Activated CD4-positive, alpha-beta memory T cell treated with anti-CD3 and anti-CD28 coated beads for 36 hours (primary cell): ENCODE results near the gene SLC25A43. TPM values are rescaled to one million over a fixed set of nuclear protein-coding genes. Genes with fewer than 3 reads are reported as not detected.
A peak's percentile ranks its signal among the peaks of the same experiment; 100 is the strongest.
"Not testable (repeated sequence)": the region's sequence is repeated elsewhere in the genome, so short reads cannot be mapped to it uniquely, and the experiment has no call there.

Experiments used
- CTCF ChIA-PET: fragments of 350-600 bp; sonication (Branson Sonifier 250); formaldehyde crosslinking; loops from one replicate; lab custom pipeline; 2021; ENCODE audit warnings: antibody characterized with exemption, inconsistent platforms; lab: Charles Lee
- POLR2A ChIA-PET: fragments of 350-600 bp; sonication (Branson Sonifier 250); formaldehyde crosslinking; loops from one replicate; lab custom pipeline; 2021; ENCODE audit warnings: antibody characterized with exemption; lab: Charles Lee
- DNase-seq: peaks from one replicate; pipeline ENCODE4 v3.0.0-alpha.2; 2020
- H3K27ac Mint-ChIP-seq: one replicate; pipeline ENCODE4 v1.8.0; 2021; ENCODE audit warnings: mixed read lengths
- H3K27me3 Mint-ChIP-seq: one replicate; pipeline ENCODE4 v1.8.0; 2021; ENCODE audit warnings: mixed read lengths
- H3K36me3 Mint-ChIP-seq: one replicate; pipeline ENCODE4 v1.8.0; 2021; ENCODE audit warnings: mixed read lengths
- H3K4me1 Mint-ChIP-seq: one replicate; pipeline ENCODE4 v1.8.0; 2021; ENCODE audit warnings: low read depth, mixed read lengths
- H3K4me3 Mint-ChIP-seq: one replicate; pipeline ENCODE4 v1.8.0; 2021; ENCODE audit warnings: mild to moderate bottlenecking, mixed read lengths
- H3K9me3 Mint-ChIP-seq: one replicate; pipeline ENCODE4 v1.8.0; 2021; ENCODE audit warnings: mixed read lengths
- intact Hi-C: fragments of 100-400 bp; cut with micrococcal nuclease; formaldehyde crosslinking; loops from one replicate; pipeline ENCODE4 v1.15.1; 2023
- total RNA-seq, 2 experiments: library from RNA; stranded (reverse); gene quantifications; one replicate each; pipeline ENCODE4 v1.2.3, GENCODE V29; 2021

The SLC25A43 gene
- total RNA-seq, 2 experiments from 2014 or later = 6.0 to 6.2 TPM

GRCh38 chrX:119475389-119476101 lies 76.4 kb downstream of the SLC25A43 start:
- CTCF ChIA-PET = no interaction called here
- H3K27me3 Mint-ChIP-seq = no peaks in the 10 kb centered on the region
- H3K27ac Mint-ChIP-seq = no peak overlapping the region
- intact Hi-C loops = no loop called here
- peaks cover 17% of the 10 kb centered on the region for H3K4me1 Mint-ChIP-seq
- no peaks in the 10 kb centered on the region for H3K9me3 Mint-ChIP-seq
- H3K36me3 Mint-ChIP-seq = peaks cover 6% of the 10 kb centered on the region
- DNase-seq = no peak
- POLR2A ChIA-PET = interaction anchor here (0.6 kb wide), 1 partner anchor 481 kb away, joined by 3 read pairs; no protein-coding TSS in a partner anchor
- H3K4me3 Mint-ChIP-seq = no peak overlapping the region

DNA sequence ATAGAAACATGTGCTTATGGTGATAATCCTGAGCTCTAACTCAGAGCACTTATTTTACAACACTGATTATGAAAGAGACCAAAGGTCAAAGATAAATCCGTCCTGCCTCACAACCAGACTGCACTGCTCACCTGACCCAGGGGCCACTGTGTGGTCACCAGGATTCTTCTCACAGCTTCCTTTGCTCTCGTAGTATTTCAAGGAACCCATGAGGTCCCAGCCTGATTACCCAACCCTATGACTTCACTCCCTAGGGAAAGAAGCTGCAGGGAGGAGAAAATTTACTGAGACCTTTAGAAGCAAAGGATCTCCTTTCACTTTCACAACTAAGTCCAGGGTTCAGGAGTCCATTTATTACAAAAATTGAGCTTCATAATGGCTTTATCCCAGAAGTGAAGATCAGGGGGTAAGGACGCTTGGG lies 78.7 kb downstream of the SLC25A43 start:
- no peak for DNase-seq
- CTCF ChIA-PET = no interaction called here
- H3K27me3 Mint-ChIP-seq = no peaks in the 10 kb centered on the region
- H3K36me3 Mint-ChIP-seq = no peaks in the 10 kb centered on the region
- H3K27ac Mint-ChIP-seq = no peak overlapping the region
- POLR2A ChIA-PET = interaction anchor here (0.6 to 2.2 kb wide), 2 partner anchors 9 to 144 kb away, joined by 4 to 6 read pairs; partner anchors contain the start of gene SLC25A5
- H3K4me1 Mint-ChIP-seq = peaks cover 16% of the 10 kb centered on the region
- H3K4me3 Mint-ChIP-seq = no peak overlapping the region
- no peaks in the 10 kb centered on the region for H3K9me3 Mint-ChIP-seq
- intact Hi-C loops = no loop called here

DNA sequence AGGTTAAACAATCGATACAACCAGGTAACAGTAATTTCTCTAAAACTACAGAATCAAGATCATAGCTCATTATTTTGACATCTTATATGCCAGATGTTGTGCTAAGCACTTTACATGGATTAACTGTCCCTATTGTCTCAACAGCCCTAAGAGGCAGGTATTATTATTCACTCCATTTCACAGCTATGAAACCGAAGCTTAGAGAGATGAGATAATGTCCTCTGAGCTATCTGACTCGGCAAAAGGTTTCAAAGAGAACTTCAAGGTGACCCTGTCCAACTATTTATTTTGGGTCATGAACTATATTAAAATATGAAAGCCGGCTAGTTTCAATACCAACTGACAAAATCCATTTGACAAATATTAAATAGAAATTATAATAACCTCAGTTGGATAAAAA lies 79.4 kb downstream of the SLC25A43 start:
- Mint-ChIP-seq H3K9me3 (no peaks in the 10 kb centered on the region), H3K27me3 (no peaks in the 10 kb centered on the region), H3K36me3 (no peaks in the 10 kb centered on the region), H3K4me1 (peaks cover 18% of the 10 kb centered on the region), H3K4me3 (no peak overlapping the region), H3K27ac (no peak overlapping the region)
- no peak for DNase-seq
- POLR2A ChIA-PET = interaction anchor here (2.2 kb wide), 1 partner anchor 10 kb away, joined by 6 read pairs; the partner anchor contains the start of gene SLC25A5
- CTCF ChIA-PET = interaction anchor here (1.0 kb wide), 1 partner anchor 9 kb away, joined by 3 read pairs; no protein-coding TSS in a partner anchor
- intact Hi-C loops = no loop called here

DNA sequence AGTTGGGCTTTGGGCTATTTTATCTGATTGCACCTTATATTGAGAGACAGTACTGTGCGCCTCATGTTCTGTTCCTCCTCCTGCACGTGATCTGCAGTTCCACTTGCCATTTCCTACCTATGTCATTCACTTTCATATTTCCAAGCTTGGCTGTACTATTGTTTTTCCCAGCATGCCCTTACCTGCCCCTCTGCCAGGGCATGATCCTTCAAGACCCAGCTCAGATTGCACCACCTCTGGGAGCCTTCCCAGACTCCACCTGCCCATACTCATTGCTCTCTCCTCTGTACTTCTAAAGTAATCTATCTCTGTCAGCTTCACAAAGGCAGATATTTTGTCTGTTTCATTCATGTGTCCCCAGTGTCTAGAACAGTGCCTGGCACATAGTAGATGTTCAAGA lies 80.7 kb downstream of the SLC25A43 start:
- peaks cover 18% of the 10 kb centered on the region for H3K4me1 Mint-ChIP-seq
- no peak for DNase-seq
- H3K27ac Mint-ChIP-seq = no peak overlapping the region
- no peaks in the 10 kb centered on the region for H3K9me3 Mint-ChIP-seq
- POLR2A ChIA-PET = no interaction called here
- H3K27me3 Mint-ChIP-seq = no peaks in the 10 kb centered on the region
- H3K4me3 Mint-ChIP-seq = no peak overlapping the region
- H3K36me3 Mint-ChIP-seq = no peaks in the 10 kb centered on the region
- CTCF ChIA-PET = no interaction called here
- intact Hi-C loops = no loop called here

- peaks cover 6% of the 10 kb centered on the region for H3K4me1 Mint-ChIP-seq
- H3K4me3 Mint-ChIP-seq = no peak overlapping the region
- ChIA-PET CTCF (interaction anchor here (0.9 to 3.4 kb wide), 6 partner anchors 10 to 246 kb away, joined by 3 to 18 read pairs (median 9); partner anchors contain the start of gene SLC25A5), POLR2A (no interaction called here)
- no peaks in the 10 kb centered on the region for H3K36me3 Mint-ChIP-seq
- no peak overlapping the region for H3K27ac Mint-ChIP-seq
- no peaks in the 10 kb centered on the region for H3K9me3 Mint-ChIP-seq
- DNase-seq = no peak
- no peaks in the 10 kb centered on the region for H3K27me3 Mint-ChIP-seq
- intact Hi-C loops = no loop called here
Observed at GRCh38 chrX:119481323-119481801, 82.2 kb downstream of the SLC25A43 start.

- no peaks in the 10 kb centered on the region for H3K36me3 Mint-ChIP-seq
- H3K4me1 Mint-ChIP-seq = peaks cover 4% of the 10 kb centered on the region
- H3K9me3 Mint-ChIP-seq = no peaks in the 10 kb centered on the region
- ChIA-PET POLR2A (no interaction called here), CTCF (interaction anchor here (0.9 to 3.4 kb wide), 10 partner anchors 9 to 883 kb away, joined by 3 to 18 read pairs (median 5); partner anchors contain the start of gene SLC25A5)
- H3K4me3 Mint-ChIP-seq = no peak overlapping the region
- no peak overlapping the region for H3K27ac Mint-ChIP-seq
- H3K27me3 Mint-ChIP-seq = no peaks in the 10 kb centered on the region
- DNase-seq = no peak
- intact Hi-C loops = loop anchor here (2.0 kb wide), 1 partner anchor 13 kb away; the partner anchor contains the start of gene SLC25A5
Observed at GRCh38 chrX:119482041-119482440, 82.9 kb downstream of the SLC25A43 start.

GRCh38 chrX:119482481-119483480 lies 83.6 kb downstream of the SLC25A43 start:
- ChIA-PET CTCF (interaction anchor here (0.6 to 3.4 kb wide), 25 partner anchors 8 to 882 kb away, joined by 3 to 18 read pairs (median 4); partner anchors contain the start of genes SLC25A5 and UPF3B), POLR2A (interaction anchor here (0.7 to 1.4 kb wide), 4 partner anchors 10 to 96 kb away, joined by 3 to 4 read pairs (median 3); partner anchors contain the start of gene SLC25A5)
- Mint-ChIP-seq H3K36me3 (no peaks in the 10 kb centered on the region), H3K4me3 (peak overlapping the region; percentile 59), H3K9me3 (no peaks in the 10 kb centered on the region), H3K27me3 (no peaks in the 10 kb centered on the region), H3K4me1 (peaks cover 4% of the 10 kb centered on the region), H3K27ac (peak overlapping the region; percentile 45)
- intact Hi-C loops = loop anchor here (2.0 kb wide), 1 partner anchor 14 kb away; the partner anchor contains the start of gene SLC25A5
- peak; percentile 77 for DNase-seq

- Mint-ChIP-seq H3K4me3 (no peak overlapping the region), H3K9me3 (no peaks in the 10 kb centered on the region), H3K4me1 (peaks cover 4% of the 10 kb centered on the region), H3K36me3 (no peaks in the 10 kb centered on the region), H3K27ac (no peak overlapping the region), H3K27me3 (no peaks in the 10 kb centered on the region)
- intact Hi-C loops = no loop called here
- ChIA-PET CTCF (no interaction called here), POLR2A (no interaction called here)
- no peak for DNase-seq
Observed at GRCh38 chrX:119486745-119487144, 87.6 kb downstream of the SLC25A43 start.

GRCh38 chrX:119487766-119488165 lies 88.6 kb downstream of the SLC25A43 start:
- DNase-seq, H3K4me1 Mint-ChIP-seq, H3K4me3 Mint-ChIP-seq, H3K36me3 Mint-ChIP-seq, H3K27me3 Mint-ChIP-seq, H3K9me3 Mint-ChIP-seq, POLR2A ChIA-PET, H3K27ac Mint-ChIP-seq: not testable (repeated sequence)
- intact Hi-C loops = loop anchor here (1.0 kb wide), 1 partner anchor 25 kb away; no protein-coding TSS in a partner anchor
- CTCF ChIA-PET = interaction anchor here (1.1 to 1.4 kb wide), 3 partner anchors 20 to 236 kb away, joined by 3 to 7 read pairs (median 4); partner anchors contain the start of gene SLC25A5

- no peaks in the 10 kb centered on the region for H3K36me3 Mint-ChIP-seq
- H3K4me3 Mint-ChIP-seq = no peak overlapping the region
- intact Hi-C loops = loop anchor here (1.0 kb wide), 1 partner anchor 24 kb away; no protein-coding TSS in a partner anchor
- H3K9me3 Mint-ChIP-seq = no peaks in the 10 kb centered on the region
- CTCF ChIA-PET = interaction anchor here (0.6 to 1.4 kb wide), 8 partner anchors 14 to 235 kb away, joined by 3 to 7 read pairs (median 4); partner anchors contain the start of gene SLC25A5
- peak; percentile 34 for DNase-seq
- no peaks in the 10 kb centered on the region for H3K27me3 Mint-ChIP-seq
- H3K27ac Mint-ChIP-seq = no peak overlapping the region
- POLR2A ChIA-PET = no interaction called here
- H3K4me1 Mint-ChIP-seq = no peaks in the 10 kb centered on the region
Observed at GRCh38 chrX:119488749-119489148, 89.6 kb downstream of the SLC25A43 start.
